Measurements from ENCODE around the gene PLAC9. TPM values are rescaled to one million over a fixed set of nuclear protein-coding genes. Genes with fewer than 3 reads are reported as not detected.
"Not testable (repeated sequence)": the region's sequence is repeated elsewhere in the genome, so short reads cannot be mapped to it uniquely, and the experiment has no call there.

The PLAC9 gene, protein sequence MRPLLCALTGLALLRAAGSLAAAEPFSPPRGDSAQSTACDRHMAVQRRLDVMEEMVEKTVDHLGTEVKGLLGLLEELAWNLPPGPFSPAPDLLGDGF
- not detected for polyA plus RNA-seq

DNA sequence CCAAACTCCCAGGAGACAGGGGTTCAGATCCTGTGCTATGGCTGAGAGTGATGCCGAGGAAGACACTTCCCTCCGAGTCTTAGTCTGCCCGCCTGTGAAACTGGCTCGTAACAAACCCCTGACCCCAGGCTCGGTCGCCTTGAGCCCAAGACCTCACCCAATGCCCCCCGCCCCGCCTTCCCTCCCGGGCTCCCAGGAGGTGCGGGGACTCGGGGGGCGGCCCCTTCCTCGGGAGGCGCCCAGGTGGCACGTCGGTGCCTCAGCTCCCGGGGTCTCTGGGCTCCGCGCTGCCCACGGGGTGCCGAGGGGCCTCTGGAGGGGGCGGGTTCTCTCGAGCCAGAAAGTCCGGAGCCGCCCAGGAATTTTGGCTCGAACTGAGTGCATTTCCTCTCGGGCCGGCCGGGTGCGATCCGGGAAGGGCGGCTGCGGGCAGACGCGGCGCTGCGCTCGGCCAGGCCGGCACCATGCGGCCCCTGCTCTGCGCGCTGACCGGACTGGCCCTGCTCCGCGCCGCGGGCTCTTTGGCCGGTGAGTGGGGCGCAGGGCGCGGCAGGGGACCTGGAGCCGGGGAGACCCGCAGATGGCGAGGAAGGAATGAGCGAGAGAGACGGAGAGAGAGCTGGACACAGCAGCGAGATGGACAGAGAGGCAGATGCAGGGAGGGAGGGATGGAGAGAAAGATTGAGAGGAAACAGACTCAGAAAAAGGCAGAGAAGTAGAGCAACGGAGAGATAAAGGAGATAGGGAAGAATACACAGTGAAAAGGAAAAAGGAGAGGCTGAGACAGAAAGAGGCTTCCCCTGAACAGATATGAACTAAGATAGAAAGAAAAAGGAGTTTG lies at the start of gene PLAC9:
Gene PLAC9, plus strand, starts transcription at position 432 of the 841 bp plus-strand sequence. Its CDS starts 33 bp downstream, at position 465.
- Mint-ChIP-seq H3K4me3 (no peak within 1 kb of the TSS), H3K27me3 (ENCODE audit: low read depth in 3 of 3) (peaks cover 2 to 23% (median 5%) of the 10 kb centered on the region in 3 donors), H3K27ac (peak within 1 kb of the TSS in 1 of 6 donors; percentile 62)

DNA sequence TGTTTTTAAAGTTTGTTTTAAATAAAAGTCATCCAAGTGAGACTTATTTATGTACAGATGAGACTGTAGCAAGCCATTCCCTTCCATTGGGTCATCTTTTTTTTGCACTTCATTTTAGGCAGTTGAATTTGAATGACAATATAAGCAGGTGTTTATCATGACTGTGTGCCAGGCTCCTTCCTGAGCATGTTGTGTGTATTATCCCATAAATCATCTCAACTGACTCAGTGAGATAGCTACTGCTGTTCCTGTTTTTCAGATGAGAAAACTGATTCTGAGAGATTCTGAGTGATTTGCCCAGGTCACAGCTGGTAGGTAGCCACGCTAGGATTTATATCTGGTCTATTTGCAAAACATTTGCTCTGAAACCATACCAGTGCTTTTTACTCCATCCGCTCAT lies 42.4 kb upstream of the PLAC9 start:
- DNase-seq: no peak
- no peak overlapping the region for H3K27ac Mint-ChIP-seq
- no peaks in the 10 kb centered on the region for H3K4me1 Mint-ChIP-seq
- no peaks in the 10 kb centered on the region for H3K9me3 Mint-ChIP-seq
- no peak overlapping the region for H3K4me3 Mint-ChIP-seq
- H3K27me3 Mint-ChIP-seq (ENCODE audit: low read depth in 3 of 3): no peaks in the 10 kb centered on the region
- peaks cover 10 to 21% (median 21%) of the 10 kb centered on the region in 3 donors for H3K36me3 Mint-ChIP-seq

More for the DNA sequence above, at the start of gene PLAC9:
- DNase-seq: no peak
- no peaks in the 10 kb centered on the region for H3K9me3 Mint-ChIP-seq
- H3K36me3 Mint-ChIP-seq: peaks cover 0 to 4% (median 0%) of the 10 kb centered on the region in 3 donors
- no peaks in the 10 kb centered on the region for H3K4me1 Mint-ChIP-seq

DNA sequence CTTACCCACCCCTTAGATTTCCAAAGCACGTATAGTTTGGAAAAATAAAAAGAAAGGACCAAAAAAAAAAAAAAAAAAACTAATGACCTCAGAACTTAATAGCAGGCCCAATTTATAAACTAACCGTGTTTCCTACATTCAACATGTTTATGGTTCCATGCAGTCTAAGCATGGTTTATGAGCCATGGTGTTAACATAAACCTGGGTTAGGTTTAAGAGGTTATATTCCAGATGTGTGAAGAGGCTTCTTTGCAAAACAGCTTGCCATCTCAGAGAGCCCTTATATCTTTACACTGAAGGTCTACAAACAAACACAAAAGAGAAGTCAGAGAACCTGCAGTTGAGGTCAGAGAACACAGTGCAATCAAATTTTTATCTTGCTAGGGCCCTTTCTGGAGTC lies 38.3 kb upstream of the PLAC9 start:
- Mint-ChIP-seq H3K4me1 (no peaks in the 10 kb centered on the region), H3K27ac (no peak overlapping the region), H3K4me3 (no peak overlapping the region), H3K36me3 (peaks cover 4 to 13% (median 12%) of the 10 kb centered on the region in 3 donors), H3K9me3 (peaks cover 0 to 3% (median 0%) of the 10 kb centered on the region in 6 donors), H3K27me3 (ENCODE audit: low read depth in 3 of 3) (peaks cover 0 to 8% (median 2%) of the 10 kb centered on the region in 3 donors)
- no peak for DNase-seq

DNA sequence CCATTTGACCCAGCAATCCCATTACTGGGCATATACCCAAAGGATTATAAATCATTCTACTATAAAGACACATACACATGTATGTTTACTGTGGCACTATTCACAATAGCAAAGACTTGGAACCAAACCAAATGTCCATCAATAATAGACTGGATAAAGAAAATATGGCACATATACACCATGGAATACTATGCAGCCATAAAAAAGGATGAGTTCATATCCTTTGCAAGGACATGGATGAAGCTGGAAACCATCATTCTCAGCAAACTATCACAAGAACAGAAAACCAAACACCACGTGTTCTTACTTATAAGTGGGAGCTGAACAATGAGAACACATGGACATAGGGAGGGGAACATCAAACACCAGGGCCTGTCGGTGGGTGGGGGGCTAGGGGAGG lies 34.3 kb upstream of the PLAC9 start:
- H3K9me3 Mint-ChIP-seq; H3K36me3 Mint-ChIP-seq; H3K27ac Mint-ChIP-seq; H3K27me3 Mint-ChIP-seq (ENCODE audit: low read depth in 3 of 3); DNase-seq; H3K4me3 Mint-ChIP-seq; H3K4me1 Mint-ChIP-seq: not testable (repeated sequence)

DNA sequence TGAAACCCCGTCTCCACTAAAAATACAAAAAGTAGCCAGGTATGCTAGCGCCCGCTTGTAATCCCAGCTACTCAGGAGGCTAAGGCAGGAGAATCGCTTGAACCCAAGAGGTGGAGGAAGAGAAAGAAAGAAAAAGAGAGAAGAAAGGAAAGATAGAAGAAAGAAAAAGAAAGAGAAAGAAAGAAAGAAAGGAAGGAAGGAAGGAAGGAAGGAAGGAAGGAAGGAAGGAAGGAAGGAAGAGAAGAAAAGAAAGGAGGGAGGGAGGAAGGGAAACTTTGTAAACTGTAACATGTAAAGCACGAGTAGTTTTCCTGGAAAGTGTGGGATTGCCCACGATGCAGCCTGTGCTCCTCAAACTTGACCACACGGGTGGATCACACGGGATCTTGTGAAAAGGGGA lies 33.2 kb upstream of the PLAC9 start:
- H3K27ac Mint-ChIP-seq; H3K9me3 Mint-ChIP-seq; H3K27me3 Mint-ChIP-seq (ENCODE audit: low read depth in 3 of 3); DNase-seq; H3K4me1 Mint-ChIP-seq; H3K4me3 Mint-ChIP-seq; H3K36me3 Mint-ChIP-seq: not testable (repeated sequence)

DNA sequence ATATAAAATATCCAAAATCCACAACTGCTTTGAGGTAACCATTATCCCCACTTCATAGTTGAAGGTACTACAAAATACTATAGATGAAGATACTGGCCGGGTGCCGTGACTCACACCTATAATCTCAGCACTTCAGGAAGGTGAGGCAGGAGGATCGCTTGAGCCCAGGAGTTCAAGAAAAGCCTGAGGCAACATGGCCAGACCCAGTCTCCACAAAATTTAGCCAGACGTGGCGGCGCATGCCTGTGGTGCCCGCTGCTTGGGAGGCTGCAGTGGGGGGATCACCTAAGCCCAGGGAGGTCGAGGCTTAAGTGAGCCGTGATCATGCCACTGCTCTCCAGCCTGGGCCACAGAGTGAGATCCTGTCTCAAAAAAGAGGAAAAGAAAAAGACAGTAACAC lies 32.4 kb upstream of the PLAC9 start:
- no peaks in the 10 kb centered on the region for H3K36me3 Mint-ChIP-seq
- no peak overlapping the region for H3K4me3 Mint-ChIP-seq
- H3K27me3 Mint-ChIP-seq (ENCODE audit: low read depth in 3 of 3): peaks cover 2 to 8% (median 6%) of the 10 kb centered on the region in 3 donors
- no peak overlapping the region for H3K27ac Mint-ChIP-seq
- H3K9me3 Mint-ChIP-seq: peaks cover 0 to 3% (median 0%) of the 10 kb centered on the region in 6 donors
- DNase-seq: no peak
- H3K4me1 Mint-ChIP-seq: no peaks in the 10 kb centered on the region

DNA sequence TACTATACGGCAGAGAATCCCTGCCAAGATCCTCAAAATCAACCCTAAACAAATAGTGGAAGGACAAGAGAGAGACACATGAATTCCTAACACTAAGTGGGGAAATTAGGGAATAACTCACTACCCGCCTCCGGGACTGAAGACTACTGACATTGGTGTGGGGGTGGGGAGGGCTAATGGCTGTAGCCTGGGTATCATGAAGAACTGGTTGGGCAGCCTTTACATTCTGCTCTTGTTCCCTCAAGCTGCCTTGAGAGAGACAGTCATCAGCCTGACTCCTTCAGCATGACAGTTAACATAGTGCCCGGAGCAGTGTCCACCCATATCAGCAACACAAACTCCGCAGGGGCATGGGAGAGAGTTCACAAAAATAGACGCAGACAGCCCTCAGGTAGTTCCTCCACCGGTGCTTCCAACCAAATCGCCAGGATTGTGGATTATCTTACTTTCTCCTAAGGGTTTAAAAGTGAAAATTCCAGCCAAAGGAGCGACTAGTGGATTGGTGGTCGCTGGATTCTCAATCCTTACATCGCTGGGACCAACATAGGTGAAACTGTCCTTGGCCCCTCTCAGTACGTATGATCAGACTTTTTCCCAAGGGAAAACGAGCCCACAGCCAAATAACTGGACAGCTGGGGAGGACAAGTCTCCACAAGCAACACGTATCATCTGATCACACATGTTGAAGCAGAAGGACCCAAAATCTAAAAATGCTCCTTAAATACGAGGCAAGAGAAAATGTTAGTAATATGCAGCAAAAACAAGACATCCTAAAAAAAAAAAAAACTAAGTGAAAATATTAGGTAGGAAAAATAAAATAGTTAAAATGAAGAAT lies 31.5 kb upstream of the PLAC9 start:
- no peak overlapping the region for H3K4me3 Mint-ChIP-seq
- H3K27ac Mint-ChIP-seq: no peak overlapping the region
- peaks cover 2 to 6% (median 4%) of the 10 kb centered on the region in 3 donors for H3K27me3 Mint-ChIP-seq (ENCODE audit: low read depth in 3 of 3)
- no peaks in the 10 kb centered on the region for H3K36me3 Mint-ChIP-seq
- H3K4me1 Mint-ChIP-seq: no peaks in the 10 kb centered on the region
- no peak for DNase-seq
- peaks cover 0 to 3% (median 0%) of the 10 kb centered on the region in 6 donors for H3K9me3 Mint-ChIP-seq

DNA sequence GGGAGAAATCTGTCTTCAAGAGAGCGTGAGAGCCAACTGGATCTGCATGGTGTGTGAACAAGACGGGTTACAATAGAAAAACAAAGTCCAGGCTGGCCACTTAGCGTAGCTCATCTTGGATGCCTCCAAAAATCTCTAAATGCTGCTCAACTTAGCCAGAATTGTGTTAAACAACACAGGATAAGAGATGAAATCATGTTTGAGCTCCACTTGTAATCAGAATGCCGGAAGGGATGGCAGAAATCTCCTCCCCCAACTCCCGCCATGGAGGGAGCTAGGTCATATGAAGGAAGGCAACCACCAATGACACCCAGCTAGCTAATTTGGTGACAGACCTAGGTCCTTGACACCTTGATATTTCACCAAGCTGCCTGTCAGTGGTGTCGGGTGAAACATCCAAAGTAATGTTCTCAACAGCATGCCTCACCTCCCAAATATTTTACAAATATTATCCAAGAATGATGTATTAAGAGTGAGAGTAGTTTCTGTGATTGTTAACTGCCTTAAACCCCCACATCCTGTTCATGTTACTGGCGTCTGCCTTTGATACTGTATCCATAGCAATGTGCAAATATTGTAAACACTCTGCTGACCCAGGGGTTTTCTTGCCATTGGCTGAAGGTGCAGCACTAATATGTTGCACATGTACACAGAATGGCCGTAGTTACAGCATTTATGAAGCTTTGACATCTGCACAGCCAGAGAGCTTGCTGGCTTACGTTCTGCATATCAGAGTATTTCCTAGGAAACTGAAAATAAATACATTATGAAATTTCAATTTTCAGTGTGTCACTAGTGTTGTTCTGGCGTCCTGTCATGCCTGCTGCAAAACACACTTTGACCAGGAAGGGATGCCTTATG lies 28.2 kb upstream of the PLAC9 start:
- Mint-ChIP-seq H3K27ac (no peak overlapping the region), H3K9me3 (peaks cover 4 to 25% (median 18%) of the 10 kb centered on the region in 6 donors), H3K36me3 (peaks cover 0 to 14% (median 11%) of the 10 kb centered on the region in 3 donors), H3K4me1 (no peaks in the 10 kb centered on the region), H3K27me3 (ENCODE audit: low read depth in 3 of 3) (peaks cover 2 to 6% (median 4%) of the 10 kb centered on the region in 3 donors), H3K4me3 (no peak overlapping the region)
- DNase-seq: no peak

DNA sequence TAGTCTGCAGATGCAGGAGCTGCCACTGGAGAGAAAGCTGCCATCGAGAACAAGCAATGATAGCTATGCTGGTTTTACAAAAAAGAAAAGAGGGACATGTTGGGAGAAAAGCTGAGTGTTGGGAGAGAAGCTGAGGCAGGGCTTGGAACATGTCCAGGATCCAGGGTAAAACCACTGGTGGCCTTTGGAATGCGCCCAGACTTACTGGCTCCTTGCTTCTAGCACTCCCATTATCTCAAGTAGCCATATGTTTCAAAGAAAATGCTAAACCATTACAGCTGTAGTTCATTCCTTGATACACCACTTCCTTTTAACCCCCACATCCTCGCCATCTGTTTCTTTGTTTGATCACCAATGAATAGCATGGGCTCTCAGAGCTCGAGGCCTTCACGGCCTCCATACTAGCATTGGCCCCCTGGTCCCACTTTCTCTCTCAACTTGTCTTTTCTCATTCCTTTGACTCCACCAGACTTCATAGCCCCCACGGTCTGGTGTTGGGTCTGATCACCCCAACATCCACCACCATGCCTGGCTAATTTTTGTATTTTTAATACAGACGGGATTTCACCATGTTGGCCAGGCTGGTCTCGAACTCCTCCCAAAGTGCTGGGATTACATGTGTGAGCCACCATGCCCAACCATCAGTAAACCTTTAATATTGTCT lies 23.8 kb upstream of the PLAC9 start:
- no peak overlapping the region for H3K27ac Mint-ChIP-seq
- peaks cover 7 to 30% (median 27%) of the 10 kb centered on the region in 6 donors for H3K9me3 Mint-ChIP-seq
- H3K4me3 Mint-ChIP-seq: no peak overlapping the region
- H3K27me3 Mint-ChIP-seq (ENCODE audit: low read depth in 3 of 3): peaks cover 0 to 6% (median 6%) of the 10 kb centered on the region in 3 donors
- no peak for DNase-seq
- H3K36me3 Mint-ChIP-seq: peaks cover 0 to 14% (median 12%) of the 10 kb centered on the region in 3 donors
- no peaks in the 10 kb centered on the region for H3K4me1 Mint-ChIP-seq

DNA sequence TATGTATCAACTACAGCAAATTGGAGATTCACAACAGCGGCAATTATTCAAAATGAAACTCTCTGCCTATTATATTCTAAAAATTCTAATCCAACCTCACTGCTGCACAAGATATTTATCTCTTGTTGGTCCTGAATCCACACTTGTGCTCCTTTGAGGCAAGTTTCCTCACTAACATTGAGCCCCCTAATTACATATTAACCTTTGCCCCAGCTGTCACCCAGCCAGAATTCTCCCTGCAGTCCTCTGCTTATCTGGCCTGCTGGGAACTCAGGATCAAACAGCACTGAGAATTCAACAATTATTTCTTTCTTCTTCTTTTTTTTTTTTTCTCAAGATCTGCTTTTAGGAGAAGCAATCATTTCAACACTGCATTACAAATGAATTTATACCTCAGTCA lies 21.5 kb upstream of the PLAC9 start:
- H3K27ac Mint-ChIP-seq: no peak overlapping the region
- H3K27me3 Mint-ChIP-seq (ENCODE audit: low read depth in 3 of 3): peaks cover 0 to 6% (median 6%) of the 10 kb centered on the region in 3 donors
- peak overlapping the region in 1 of 5 donors; percentile 30 for H3K4me3 Mint-ChIP-seq
- H3K4me1 Mint-ChIP-seq: no peaks in the 10 kb centered on the region
- H3K36me3 Mint-ChIP-seq: peaks cover 0 to 14% (median 12%) of the 10 kb centered on the region in 3 donors
- peaks cover 7 to 30% (median 27%) of the 10 kb centered on the region in 6 donors for H3K9me3 Mint-ChIP-seq
- DNase-seq: no peak

DNA sequence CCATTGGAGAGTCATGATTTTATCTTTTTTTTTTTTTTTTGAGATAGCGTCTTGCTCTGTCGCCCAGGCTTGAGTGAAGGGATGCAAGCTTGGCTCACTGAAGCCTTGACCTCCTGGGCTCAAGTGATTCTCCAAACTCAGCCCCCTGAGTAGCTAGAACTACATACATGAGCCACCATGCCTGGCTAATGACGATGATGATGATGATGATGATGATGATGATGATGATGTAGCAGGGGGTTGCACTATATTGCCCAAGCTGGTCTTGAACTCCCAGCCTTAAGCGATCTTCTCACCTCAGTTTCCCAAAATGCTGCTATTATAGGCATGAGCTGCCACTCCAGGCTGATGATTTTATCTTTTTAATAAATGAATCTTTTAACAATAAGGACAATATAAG lies 13.9 kb upstream of the PLAC9 start:
- no peak for DNase-seq
- Mint-ChIP-seq H3K36me3 (no peaks in the 10 kb centered on the region), H3K4me3 (no peak overlapping the region), H3K27ac (no peak overlapping the region), H3K9me3 (no peaks in the 10 kb centered on the region), H3K4me1 (no peaks in the 10 kb centered on the region), H3K27me3 (ENCODE audit: low read depth in 3 of 3) (peaks cover 0 to 6% (median 1%) of the 10 kb centered on the region in 3 donors)

DNA sequence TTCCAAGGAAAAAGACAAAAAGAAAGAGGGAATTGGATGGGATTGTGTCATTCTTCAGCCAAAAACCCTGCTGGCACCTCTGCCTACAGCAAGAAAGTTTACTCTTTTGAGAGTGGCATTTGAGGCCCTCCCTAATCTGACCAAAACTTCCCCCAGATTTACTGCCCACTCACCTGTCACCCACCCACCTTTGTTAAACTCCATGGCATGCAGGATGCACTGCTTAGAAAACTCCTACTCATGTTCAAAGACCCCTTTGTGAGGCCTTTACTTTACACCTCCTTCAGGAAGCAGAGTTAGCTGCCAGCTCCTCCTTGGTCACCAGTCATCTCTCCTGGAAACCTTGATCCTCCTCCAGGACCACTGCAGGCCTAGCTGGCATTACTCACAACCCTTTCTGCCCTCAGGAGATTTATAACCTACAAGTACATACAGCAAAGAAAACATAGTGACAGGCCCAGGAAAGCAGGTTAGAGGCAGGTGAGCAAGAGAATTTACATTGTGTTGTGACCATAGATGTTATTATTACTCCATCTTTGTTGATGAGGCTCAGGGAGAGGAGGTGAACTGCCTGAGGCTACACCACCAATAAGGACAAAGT lies 10.3 kb upstream of the PLAC9 start:
- no peak overlapping the region for H3K27ac Mint-ChIP-seq
- H3K27me3 Mint-ChIP-seq (ENCODE audit: low read depth in 3 of 3): peaks cover 0 to 6% (median 2%) of the 10 kb centered on the region in 3 donors
- no peaks in the 10 kb centered on the region for H3K4me1 Mint-ChIP-seq
- no peak overlapping the region for H3K4me3 Mint-ChIP-seq
- DNase-seq: no peak
- H3K9me3 Mint-ChIP-seq: no peaks in the 10 kb centered on the region
- no peaks in the 10 kb centered on the region for H3K36me3 Mint-ChIP-seq

Measured in immature natural killer cell (primary cell).